ENCODE data around the gene TMEM14C.

GRCh38 chr6:10692965-10693538 lies 29.8 kb upstream of the TMEM14C start:
- no peak for TF ChIP-seq CTCF (IDR thresholded peaks at IDR 0.05)
- no peak for TF ChIP-seq POLR2A (IDR thresholded peaks at IDR 0.05)
- no peak for TF ChIP-seq EP300 (IDR thresholded peaks at IDR 0.05)

Measured in tibial nerve (tissue), 4 donors.